Stimulated activated CD4-positive, alpha-beta T cell treated with anti-CD3 and anti-CD28 coated beads, TNF-alpha, amount 100 ng/mL, for 1 hour (primary cell): ENCODE data around the gene CHI3L1.

ENCODE experiments used
- DNase-seq, 3 donors: peaks; one replicate each; pipeline ENCODE4 v3.0.0-alpha.2; 2020; ENCODE audit warnings: low read depth in 3 of 3, low spot score in 1 of 3

CHI3L1 gene

DNA sequence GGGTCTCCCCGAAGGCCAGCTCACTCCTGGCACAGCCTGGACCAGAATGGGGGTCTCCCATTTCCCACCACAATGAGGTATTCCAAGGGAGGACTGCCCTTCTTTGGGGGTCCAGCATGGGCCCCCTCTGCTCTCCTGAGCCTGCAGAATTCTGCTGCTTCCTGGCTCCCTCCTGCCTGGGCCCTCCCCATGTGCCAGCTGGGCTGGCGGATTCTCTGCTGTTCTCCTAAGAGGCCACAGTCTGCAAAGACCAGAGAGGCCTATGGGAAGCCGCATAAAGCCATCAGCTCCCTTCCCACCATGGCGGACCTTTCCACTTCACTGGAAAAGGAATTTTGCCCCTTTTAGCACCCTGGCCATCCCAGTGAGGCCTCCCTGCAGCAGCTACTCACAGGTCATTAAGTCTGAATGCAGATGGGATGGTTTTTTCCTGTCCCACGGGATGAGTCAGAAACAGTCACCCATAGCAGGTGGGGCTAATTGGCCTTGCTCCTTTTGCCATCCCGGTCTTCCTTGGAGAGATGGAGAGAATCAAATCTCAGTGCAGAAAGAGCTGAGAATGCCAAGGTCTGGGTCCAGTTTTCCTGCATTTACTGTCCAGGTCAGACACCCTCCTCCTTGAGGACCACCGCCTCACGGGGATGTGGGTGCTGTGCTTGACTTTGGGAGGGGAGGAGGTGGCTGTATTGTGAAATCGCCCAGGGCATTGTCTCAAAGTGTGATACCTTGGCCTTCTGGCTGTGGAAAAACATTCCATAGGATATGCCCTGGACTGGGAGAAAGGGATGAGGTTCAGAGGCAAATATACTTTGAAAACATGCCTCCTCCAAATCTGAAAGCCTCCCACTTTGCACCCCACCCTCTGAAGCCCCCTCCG is 34.1 kb downstream of the CHI3L1 start:
- DNase-seq, result no peak

DNA sequence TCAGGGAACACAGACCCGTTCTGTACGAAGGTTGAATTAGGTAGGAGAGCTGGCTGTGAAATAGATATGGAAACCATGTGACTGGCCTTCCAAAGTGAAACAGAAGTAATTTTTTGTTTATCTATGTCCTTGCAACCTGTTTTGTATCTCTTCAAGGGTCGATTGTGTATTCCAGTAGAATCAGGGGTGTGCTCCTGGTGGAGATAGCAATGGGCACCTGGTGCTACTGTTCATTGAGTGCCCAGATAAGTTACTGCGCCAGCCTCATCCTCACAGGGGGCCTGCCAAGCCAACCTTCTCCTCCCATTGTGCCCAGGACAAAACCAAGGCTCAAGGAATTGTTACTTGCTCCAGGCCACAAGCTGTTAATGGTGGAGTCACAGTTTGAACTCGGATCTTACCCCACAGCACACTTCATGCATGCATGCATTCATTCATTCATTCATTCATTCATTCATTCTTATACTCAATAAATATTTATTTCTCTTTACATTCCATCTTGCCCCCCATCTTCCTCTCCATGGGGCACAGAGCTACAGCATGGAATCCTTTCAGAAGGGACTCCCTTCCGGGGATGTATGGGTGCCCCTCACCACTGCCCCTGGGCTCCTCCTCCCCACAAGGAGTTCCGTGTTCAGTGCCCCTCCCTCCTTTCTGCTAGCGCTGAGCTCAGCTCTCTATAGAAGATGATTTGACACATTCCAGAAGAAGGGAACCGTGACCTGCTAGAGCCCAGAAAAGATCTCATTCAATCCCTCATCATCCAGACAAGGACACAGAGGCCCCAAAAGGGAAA is 34.9 kb downstream of the CHI3L1 start:
- DNase-seq, result no peak

DNA sequence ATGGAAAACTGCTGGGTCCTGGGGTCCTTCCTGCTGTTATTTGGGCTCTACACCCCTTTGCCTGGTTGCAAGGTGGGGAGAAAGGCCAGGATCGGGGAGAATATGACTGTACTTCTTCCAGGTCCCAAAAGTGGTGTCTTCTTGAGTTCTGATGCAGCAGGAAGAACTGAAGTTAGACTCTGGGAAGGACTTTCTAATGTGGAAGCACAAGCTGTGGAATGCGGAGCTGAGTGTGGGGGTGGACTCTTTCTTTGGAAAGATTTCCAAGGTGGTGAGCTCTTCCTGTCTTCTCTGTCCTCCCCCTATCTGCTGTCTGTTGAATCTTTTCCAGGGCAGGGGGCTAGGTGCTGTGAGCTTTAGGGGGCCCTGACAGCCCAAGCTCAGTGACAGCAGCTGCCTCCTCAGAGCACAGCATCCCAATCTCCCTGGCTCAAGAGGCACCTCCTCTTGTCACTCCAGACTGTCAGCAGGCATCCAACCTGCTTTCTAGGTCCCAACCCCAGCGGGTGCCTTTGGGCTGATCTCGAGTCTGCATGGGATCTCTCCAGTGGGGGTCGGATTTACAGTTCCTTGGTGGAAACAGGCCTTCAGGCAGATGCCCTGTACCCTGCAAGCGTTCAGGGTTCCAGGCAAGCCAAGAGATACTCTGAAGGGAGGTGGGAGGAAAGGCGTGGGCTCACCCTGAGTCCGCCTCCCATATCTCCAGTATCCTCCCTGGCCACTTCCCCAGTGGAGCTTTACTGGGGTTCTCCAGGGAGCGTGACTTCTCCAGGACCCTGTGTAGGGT is 35.8 kb downstream of the CHI3L1 start:
- DNase-seq, result no peak

DNA sequence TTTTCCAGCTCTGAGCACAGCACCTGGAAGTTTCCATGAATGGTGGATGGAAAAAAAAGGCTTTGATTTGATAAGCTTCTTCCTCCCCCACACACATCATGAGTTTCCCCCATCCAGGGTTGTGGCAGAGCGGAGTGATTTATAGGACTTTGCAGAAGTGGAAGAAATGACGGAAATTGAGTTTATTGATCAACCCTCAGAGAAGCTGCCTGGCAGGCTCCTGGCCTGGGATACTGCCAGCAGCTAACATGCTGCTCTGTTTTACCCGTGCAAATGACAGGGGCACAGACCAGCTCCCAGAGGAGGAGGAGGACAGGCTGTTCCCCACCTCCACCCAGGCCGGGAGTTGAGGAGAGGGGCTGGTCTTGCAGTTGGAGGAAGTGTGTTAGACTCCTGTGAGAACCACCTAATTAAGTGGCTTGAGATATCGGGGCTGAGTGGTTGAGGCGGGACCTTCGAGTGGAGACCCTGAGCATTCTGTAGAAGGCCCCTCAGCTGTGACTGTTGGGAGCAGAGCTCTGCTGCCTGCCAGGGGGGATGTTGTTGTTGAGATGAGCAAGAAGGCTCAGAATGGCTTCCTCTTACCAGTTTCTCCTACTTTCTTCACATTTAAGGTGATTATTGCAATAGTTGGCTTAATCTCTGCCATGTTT is 37.2 kb downstream of the CHI3L1 start:
- DNase-seq, result no peak

DNA sequence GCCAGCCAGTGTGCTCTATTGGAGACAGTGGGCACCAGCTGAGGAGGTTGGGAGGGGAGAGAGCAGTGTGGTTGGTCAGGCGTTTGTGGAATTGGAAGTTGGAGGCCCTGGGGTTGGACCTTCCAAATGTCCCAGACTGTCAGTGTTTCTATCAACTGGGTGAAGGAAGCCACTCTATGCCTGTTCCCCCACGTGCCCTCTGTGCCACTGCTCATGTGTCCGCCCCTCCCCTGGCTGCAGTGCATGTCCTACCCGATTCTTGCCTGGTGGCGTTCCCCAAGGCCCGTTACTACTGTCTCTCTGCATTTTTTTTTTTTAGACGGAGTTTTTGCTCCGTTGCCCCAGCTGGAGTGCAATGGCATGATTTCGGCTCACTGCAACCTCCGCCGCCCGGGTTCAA is 37.9 kb downstream of the CHI3L1 start:
- no peak for DNase-seq

DNA sequence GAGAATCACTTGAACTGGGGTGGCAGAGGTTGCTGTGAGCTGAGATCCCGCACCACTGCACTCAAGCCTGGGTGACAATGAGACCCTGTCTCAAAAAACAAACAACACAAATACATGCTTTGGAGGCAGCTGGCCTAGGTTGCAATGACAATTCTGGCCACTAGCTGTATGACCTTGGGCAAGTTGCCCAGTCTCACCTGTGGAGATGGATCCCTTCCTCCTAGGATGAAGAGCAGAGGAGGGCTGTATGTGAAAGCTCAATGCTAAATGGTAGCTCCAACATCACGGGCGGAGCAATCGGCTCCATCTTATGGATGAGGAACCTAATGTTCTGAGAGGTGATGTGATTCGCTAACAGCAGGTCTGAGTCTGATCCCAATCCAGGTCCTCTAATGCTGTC is 38.4 kb downstream of the CHI3L1 start:
- no peak for DNase-seq

DNA sequence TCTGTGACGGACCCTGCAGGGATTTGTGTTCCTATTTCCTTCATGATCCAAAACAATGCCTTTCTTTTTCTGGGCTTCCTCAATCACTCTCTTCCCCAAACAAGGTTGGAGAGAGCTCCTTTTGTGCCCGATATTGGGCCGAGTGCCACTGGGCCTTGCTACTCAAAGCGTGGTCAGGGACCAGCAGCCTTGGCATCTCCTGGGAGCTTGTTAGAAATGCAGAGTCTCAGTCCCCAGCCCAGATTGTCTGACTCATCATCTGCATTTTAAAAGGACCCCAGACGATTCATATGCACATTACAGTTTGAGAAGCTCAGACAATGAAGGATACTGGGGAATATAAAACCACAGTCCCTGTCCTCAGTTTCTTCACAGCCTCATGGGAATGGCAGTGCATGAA is 39.1 kb downstream of the CHI3L1 start:
- no peak for DNase-seq

DNA sequence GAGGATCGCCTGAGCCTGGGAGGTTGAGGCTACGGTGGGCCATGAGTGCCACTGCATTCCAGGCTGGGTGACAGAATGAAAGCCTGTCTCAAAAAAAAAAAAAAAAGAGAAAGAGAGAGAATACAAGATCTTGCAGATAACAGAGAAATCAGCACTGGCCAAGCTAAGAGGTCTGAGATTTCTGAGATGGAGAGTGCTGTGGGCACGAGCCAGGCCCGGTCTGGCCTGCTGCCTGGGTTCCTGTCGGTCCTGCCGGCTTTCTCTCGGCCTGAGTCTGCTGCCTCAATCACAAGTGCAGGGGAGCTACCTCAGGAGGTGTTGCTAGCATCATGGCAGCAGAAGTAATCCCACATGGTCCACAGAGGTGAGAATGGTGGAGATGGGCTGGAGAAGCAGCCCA is 40.0 kb downstream of the CHI3L1 start:
- no peak for DNase-seq

DNA sequence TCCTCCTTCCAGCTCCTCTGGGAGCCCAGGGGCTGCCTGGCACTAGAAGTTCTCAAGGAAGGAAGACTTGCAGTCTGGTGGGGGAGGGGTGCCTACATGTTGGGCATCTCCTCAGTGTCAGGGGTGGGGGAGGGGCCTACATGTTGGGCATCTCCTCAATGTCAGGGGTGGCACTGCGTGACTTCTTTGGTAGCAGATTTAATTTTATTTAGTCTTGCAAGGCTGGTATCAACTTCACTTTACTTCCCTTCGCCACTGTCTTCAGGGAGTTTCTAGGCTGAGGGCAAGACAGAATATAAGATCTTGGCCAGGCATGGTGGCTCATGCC is 40.5 kb downstream of the CHI3L1 start:
- DNase-seq, result no peak

DNA sequence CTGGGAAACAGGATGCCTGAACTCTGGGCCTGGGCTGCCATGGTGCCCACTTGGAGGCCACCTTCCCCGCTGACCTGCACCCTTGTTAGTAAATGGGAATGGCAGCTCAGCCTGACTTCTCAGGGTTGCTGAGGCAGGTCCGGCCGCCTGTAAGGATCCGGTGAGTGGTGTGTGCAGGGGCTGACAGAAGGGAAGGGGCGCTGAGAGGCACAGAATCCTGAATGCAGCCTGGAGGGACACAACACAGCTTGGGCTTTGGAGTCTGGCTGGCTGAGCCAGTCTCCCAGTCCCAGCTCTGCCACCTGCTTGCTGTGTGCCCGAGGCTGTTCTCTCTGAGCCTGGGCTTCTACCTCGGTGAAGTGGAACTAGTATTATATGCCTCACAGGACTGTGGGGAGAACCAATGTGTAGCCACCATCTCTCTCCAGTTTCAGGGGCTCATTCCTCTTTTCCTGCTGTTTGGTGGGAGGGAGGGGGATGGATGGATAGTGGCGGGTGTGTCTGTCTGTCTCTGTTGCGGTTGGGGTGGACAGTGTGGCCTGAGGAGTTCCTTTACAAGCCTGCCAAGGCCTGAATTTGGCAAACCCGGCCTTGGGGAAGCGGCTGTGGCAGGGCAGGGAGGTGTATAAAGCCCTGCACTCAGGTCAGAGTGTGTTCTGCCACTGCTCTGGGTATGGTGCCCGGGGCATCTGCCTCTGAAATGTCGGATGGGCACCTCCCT is 41.0 kb downstream of the CHI3L1 start:
- DNase-seq, result no peak

DNA sequence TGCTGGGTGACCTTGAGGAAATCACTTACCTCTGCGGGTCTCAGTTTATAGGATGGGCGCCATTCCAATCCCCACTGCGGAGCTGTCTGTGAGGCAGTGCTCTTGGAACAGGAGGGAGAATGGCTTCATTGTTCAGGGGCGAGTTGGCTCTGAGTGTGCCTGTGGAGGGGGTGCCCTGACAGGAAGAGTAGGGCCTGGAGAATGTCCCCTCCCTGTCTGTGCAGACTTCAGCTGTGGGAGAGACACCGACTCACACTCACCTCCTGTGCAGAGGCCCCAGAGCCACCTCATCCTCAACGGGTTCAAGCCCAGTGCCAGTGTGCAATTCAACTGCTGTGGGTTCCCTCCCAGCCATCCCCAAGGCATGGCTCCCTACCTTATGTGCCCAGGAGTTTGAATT is 41.8 kb downstream of the CHI3L1 start:
- no peak for DNase-seq

DNA sequence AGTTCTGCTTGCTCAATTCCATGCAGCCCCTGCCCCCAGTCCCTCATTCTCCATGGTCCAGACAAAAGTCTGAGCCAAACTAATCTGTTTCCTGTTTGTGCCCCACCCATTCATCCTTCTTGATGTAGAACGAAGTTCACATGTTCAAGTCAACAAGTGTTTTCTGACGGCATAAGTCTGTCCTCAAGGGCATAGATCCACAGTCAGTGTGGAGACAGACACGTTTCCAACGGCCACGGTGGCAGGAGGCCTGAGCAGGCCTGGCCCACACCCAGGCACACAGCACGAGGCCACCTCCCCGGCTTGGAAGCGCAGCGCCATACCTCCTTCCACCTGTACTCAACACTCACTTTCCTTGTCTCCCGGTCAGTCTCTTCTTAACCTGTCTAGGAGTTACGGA is 42.9 kb downstream of the CHI3L1 start:
- no peak for DNase-seq

DNA sequence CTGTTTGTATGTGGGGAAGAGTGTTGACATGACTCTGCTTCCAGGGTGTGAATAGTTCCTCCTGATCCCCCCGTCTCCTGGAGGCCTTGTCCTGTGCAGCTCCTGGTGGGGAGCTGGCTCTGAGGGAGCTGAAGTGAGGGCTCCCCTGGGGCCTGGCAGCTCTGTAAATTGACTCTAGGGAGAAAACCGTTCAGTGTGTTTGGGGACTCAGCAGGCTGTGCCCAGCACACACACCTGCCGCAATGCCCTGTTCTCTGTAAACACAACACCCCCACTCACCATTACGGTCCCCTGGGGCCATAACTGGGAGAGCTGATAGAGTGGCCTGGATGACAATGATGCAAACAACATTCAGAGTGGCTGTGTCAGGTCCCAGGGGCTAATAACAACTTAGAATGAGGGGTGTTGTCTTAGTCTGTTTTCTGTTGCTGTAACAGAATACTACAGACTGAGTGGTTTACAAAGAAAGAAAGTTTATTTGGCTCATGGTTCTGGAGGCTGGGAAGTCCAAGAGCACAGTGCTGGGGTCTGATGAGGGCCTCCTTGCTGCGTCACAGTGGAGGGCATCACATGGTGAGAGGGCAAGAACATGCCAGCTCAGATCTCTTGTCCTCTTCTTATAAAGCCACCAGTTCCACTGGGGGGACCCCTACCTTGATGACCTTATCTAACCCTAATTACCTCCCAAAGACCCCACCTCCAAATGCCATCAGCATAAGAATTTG is 43.7 kb downstream of the CHI3L1 start:
- no peak for DNase-seq

DNA sequence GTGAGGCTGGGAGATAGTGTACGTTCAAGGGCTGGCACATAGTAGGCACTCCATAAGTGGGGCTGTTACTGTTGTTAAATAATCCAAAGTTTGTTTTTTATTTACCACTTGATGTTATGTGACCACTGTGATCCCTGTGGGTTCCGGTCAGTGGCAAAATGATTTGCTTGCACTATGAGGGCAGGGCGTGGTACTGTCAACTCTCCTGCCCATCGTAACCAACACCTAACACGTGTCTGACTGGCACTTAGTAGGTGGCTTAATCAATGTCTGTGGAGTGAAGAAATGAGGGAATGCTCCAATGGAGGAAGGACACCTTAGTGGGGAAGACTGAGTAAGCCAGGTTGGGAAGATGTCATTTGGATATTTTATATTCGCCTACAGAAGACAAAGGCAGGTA is 44.4 kb downstream of the CHI3L1 start:
- no peak for DNase-seq

DNA sequence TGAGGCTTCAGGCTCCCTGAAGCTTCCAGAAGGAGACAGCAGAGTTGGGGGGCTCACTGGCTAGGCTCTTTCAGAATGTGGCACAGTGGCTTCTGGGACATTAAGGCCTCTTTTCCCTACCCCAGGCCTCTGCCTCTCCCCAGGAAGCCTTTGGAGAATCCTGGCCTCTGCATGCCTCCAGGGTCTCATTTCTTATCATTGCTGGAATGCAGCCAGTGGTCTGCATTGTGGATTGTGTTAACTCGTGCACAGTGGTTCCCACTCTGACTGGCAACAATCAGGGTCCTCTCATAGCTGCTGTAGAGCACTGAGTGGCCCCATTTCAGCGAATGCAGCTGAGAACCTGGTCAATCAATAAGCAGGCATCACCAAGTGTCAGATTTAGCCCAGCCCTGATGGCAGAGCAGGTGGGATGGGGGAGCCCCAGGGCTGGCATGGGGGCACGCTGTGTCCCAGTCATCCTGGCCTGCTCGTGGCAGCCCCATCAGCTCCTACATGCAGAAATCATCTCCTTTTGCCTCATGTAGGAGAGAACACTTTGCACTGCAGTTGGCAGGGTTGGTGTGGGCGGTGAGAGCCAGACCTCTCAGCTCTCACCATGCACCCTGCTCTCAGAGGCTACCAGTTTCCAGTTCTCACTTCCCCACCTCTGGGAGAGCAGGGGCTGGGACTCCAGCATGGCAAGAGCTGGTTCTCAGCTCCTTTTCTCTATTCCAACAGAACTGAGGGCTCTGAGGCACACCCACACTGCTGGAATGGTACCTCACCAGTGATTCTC is 45.6 kb downstream of the CHI3L1 start:
- no peak for DNase-seq

DNA sequence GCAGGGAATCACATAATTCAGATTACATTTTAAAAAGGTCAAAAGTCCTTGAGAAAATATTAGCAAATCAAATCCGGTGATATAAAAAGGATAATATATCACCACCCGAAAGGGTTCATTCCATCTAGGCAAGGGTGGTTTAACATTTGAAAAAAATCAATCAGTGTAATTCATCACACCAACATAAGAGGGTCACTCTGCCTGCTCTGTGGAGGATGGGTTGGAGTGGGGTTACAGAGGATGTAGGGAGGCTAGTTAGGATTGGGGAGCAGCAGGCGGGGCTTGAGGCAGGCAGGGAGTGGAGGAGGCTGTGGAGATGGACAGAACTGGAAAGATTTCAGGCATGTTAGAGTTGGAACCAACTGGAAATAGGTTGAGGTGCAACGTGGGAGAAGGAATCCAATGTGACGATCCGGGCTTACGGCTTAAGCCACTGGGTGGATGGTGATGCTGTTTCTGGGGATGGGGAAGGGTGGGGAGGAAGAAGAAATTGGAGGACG is 46.5 kb downstream of the CHI3L1 start:
- DNase-seq, result no peak

DNA sequence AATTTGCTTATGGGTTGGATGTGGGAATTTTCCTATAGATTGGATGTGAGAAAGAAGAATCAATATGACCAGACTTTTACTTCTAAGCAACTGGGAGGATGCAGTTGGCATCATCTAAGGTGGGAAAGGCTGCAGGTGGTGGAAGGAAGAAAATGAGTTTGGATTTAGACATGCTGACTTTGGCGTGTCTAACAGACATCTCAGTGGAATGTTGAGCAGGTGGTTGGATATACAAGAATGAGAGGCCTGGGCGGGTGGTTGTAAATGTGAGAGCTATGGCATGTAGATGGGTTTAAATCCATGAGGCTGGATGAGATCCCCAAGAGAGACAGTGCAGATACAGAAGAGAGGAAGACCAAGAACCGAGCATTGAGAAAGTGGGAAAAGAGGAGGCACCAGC is 48.4 kb downstream of the CHI3L1 start:
- DNase-seq, result no peak

DNA sequence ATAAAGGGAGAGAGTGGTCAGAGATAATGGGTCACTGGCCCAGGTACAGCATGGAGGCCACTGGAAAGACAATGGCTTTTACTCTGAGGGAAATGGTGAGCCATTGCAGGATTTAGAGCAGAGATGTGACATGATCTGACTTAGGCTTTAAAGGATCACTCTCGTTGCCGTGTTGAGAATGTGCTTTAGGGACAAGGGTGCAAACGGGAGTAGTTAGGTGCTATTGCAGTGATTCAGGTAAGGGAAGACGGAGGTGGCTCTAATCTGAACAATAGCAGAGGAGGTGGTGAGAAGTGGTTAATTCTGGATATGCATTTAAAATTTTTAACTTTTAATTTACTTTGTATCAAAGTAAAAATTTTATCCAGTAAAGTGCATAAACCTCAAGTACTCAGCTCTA is 49.2 kb downstream of the CHI3L1 start:
- DNase-seq, result no peak

DNA sequence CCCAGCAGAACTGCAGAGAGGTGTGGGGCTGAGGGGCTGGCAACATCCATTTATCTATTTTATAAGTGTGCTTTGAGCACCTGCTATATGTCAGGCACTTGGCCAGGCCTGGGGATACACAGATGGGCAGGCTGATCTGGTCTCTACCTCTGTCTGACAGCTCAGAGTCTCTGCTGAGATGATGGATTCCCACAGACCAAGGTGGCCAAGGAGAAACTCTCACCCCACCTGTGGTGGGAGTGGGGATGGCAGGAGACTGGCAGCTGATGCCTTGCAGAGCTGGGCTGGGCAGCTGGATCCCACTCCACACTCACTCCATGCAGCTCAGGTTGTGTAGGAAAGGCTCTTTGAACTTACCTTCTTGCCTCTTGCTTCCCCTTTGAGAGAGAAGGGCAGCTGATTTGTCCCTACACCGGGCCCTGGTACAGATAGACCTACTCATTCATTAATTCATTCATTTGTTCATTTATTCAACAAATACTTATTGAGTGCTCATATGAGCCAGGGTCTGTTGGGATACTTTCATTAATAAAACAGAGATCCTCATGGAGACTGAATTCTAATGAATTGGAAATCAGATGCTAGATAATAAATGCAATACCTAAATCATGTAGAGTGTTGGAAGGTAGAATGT is 50.0 kb downstream of the CHI3L1 start:
- DNase-seq, result no peak
